Endothelial cell (in vitro differentiated cells): ENCODE data around the gene MRPS10. TPM values are rescaled to one million over a fixed set of nuclear protein-coding genes. Genes with fewer than 3 reads are reported as not detected.

Experiments used
- DNase-seq: peaks from one replicate; pipeline ENCODE4 v3.0.0; 2021; ENCODE audit warnings: low spot score
- H3K27ac Mint-ChIP-seq: one replicate; pipeline ENCODE4 v1.8.0; 2021; ENCODE audit warnings: mixed read lengths, inconsistent platforms; ENCODE audit not compliant: unreplicated experiment
- H3K27me3 Mint-ChIP-seq: one replicate; pipeline ENCODE4 v1.8.0; 2021; ENCODE audit warnings: mild to moderate bottlenecking, moderate library complexity, mixed read lengths, inconsistent platforms; ENCODE audit not compliant: unreplicated experiment
- H3K36me3 Mint-ChIP-seq: one replicate; pipeline ENCODE4 v1.8.0; 2021; ENCODE audit warnings: mild to moderate bottlenecking, low read depth, mixed read lengths, inconsistent platforms; ENCODE audit not compliant: unreplicated experiment
- H3K4me1 Mint-ChIP-seq: one replicate; pipeline ENCODE4 v1.8.0; 2021; ENCODE audit warnings: mild to moderate bottlenecking, mixed read lengths, inconsistent platforms; ENCODE audit not compliant: unreplicated experiment
- H3K4me3 Mint-ChIP-seq: one replicate; pipeline ENCODE4 v1.8.0; 2021; ENCODE audit warnings: mild to moderate bottlenecking, mixed read lengths, inconsistent platforms; ENCODE audit not compliant: unreplicated experiment
- H3K9me3 Mint-ChIP-seq: one replicate; pipeline ENCODE4 v1.8.0; 2021; ENCODE audit warnings: mixed read lengths, inconsistent platforms; ENCODE audit not compliant: unreplicated experiment
- CTCF ChIP-seq: fragments of 200-600 bp; sonication (generic); IDR thresholded peaks from one replicate; pipeline ENCODE4 v1.5.0; 2021; ENCODE audit warnings: antibody characterized with exemption; ENCODE audit not compliant: unreplicated experiment
- total RNA-seq: library from RNA; stranded (reverse); fragmentation: NEBNext Ultra II Directional; extraction: Animal tissue kit (Norgen Biotek cat#: 25700); gene quantifications from one replicate; pipeline ENCODE4 v1.2.1, GENCODE V29; 2021; ENCODE audit not compliant: unreplicated experiment

MRPS10 gene
- total RNA-seq, 1 donor from 2014 or later = 21.9 TPM

GRCh38 chr6:42232035-42232434, 14.4 kb upstream of the MRPS10 start:
- H3K4me3 Mint-ChIP-seq = no peak overlapping the region
- H3K4me1 Mint-ChIP-seq = peaks cover 16% of the 10 kb centered on the region
- no peak for TF ChIP-seq CTCF
- H3K27me3 Mint-ChIP-seq = no peaks in the 10 kb centered on the region
- H3K9me3 Mint-ChIP-seq = no peaks in the 10 kb centered on the region
- H3K36me3 Mint-ChIP-seq = peaks cover 27% of the 10 kb centered on the region
- H3K27ac Mint-ChIP-seq = no peak overlapping the region
- no peak for DNase-seq

GRCh38 chr6:42230345-42231321, 13.0 kb upstream of the MRPS10 start:
- Mint-ChIP-seq H3K9me3 (no peaks in the 10 kb centered on the region), H3K4me1 (peaks cover 16% of the 10 kb centered on the region), H3K27ac (no peak overlapping the region), H3K4me3 (no peak overlapping the region), H3K36me3 (peaks cover 25% of the 10 kb centered on the region), H3K27me3 (no peaks in the 10 kb centered on the region)
- DNase-seq = no peak
- no peak for TF ChIP-seq CTCF

GRCh38 chr6:42229506-42230119, 12.0 kb upstream of the MRPS10 start:
- Mint-ChIP-seq H3K9me3 (no peaks in the 10 kb centered on the region), H3K4me3 (no peak overlapping the region), H3K27me3 (no peaks in the 10 kb centered on the region), H3K4me1 (peaks cover 16% of the 10 kb centered on the region), H3K27ac (peak overlapping the region; percentile 15), H3K36me3 (peaks cover 23% of the 10 kb centered on the region)
- DNase-seq = no peak
- TF ChIP-seq CTCF = no peak

- Mint-ChIP-seq H3K27me3 (no peaks in the 10 kb centered on the region), H3K36me3 (peaks cover 20% of the 10 kb centered on the region), H3K4me3 (no peak overlapping the region), H3K9me3 (no peaks in the 10 kb centered on the region), H3K4me1 (peaks cover 13% of the 10 kb centered on the region), H3K27ac (no peak overlapping the region)
- no peak for TF ChIP-seq CTCF
- no peak for DNase-seq
Observed at GRCh38 chr6:42228305-42228704, 10.6 kb upstream of the MRPS10 start.
